ENCODE measurements around the gene PLCH2. TPM values are rescaled to one million over a fixed set of nuclear protein-coding genes. Genes with fewer than 3 reads are reported as not detected.

The PLCH2 gene
- total and polyA plus RNA-seq, 10 of the 15 experiments (the other 5 are each of a cell fraction or from before 2014, with no cell fraction given), result 0.03 to 0.73 (median 0.24) TPM; not detected in 3

GRCh38 chr1:2554621-2555387 is 78.7 kb downstream of the PLCH2 start (continued):
- TF ChIP-seq LARP7 (IDR thresholded peaks at IDR 0.05) (peak; percentile 45; the same call in 1 of the 2 replicates), NBN (IDR thresholded peaks at IDR 0.05) (0 out of 2 replicates have a peak, but pooled peaks have one; percentile 17), POLR2AphosphoS2 (IDR thresholded peaks at IDR 0.05; ENCODE audit: low read depth, low read length) (no peak), DPF2 (IDR thresholded peaks at IDR 0.05) (peak; percentile 25), RAD51 (IDR thresholded peaks at IDR 0.05) (no peak), CUX1 (IDR thresholded peaks at IDR 0.05; ENCODE audit: insufficient replicate concordance, low read depth, low read length) (no peak), BHLHE40 (IDR thresholded peaks at IDR 0.05; ENCODE audit: borderline replicate concordance in 1 of 2, low read depth in 2 of 2, low read length in 1 of 2) (peak in 1 of 2 experiments; percentile 16; a peak in 2 of 4 replicates), ELK1 (IDR thresholded peaks at IDR 0.05; ENCODE audit: low read depth, low read length) (no peak), TARDBP (IDR thresholded peaks at IDR 0.05; ENCODE audit: borderline replicate concordance) (0 out of 2 replicates have a peak, but pooled peaks have one; percentile 50), MXI1 (IDR thresholded peaks at IDR 0.05; ENCODE audit: low read depth, low read length) (peak; percentile 64), STAT1 (conservative IDR thresholded peaks at IDR 0.05) (0 out of 2 replicates have a peak, but pooled peaks have one; percentile 32), CREM (IDR thresholded peaks at IDR 0.05; ENCODE audit: low read depth) (no peak), YY1 (IDR thresholded peaks at IDR 0.05; ENCODE audit: low read depth, low read length) (peak; percentile 47; the same call in 1 of the 2 replicates), FOXK2 (IDR thresholded peaks at IDR 0.05) (no peak), NKRF (conservative IDR thresholded peaks at IDR 0.05) (no peak; the same call in 1 of the 2 replicates), CHD1 (IDR thresholded peaks at IDR 0.05; ENCODE audit: low read depth, low read length) (no peak), TBL1XR1 (IDR thresholded peaks at IDR 0.05; ENCODE audit: low read depth, low read length) (0 out of 2 replicates have a peak, but pooled peaks have one; percentile 45), ZBTB4 (CRISPR knock-in tag; IDR thresholded peaks at IDR 0.05) (no peak)

All from GM12878 (cell line).